Mucosa of descending colon (tissue), 3 donors: ENCODE results near the gene FAM111B. TPM values are rescaled to one million over a fixed set of nuclear protein-coding genes. Genes with fewer than 3 reads are reported as not detected.

ENCODE experiments used
- ATAC-seq: fragments of 200-7000 bp; cut with Tn5 transposase; one replicate; pipeline ENCODE4 v1.9.1; 2020; ENCODE audit warnings: mild to moderate bottlenecking, moderate library complexity
- DNase-seq, 3 donors: peaks; one replicate each; pipeline ENCODE4 v3.0.0-alpha.2; 2020
- H3K36me3 ChIP-seq: fragments of 200-600 bp; one replicate; pipeline ENCODE4 v1.8.0; 2021; ENCODE audit warnings: low read depth, mild to moderate bottlenecking
- H3K4me1 ChIP-seq: fragments of 200-600 bp; one replicate; pipeline ENCODE4 v1.8.0; 2021; ENCODE audit warnings: low read depth, mild to moderate bottlenecking
- H3K4me3 ChIP-seq: fragments of 200-600 bp; one replicate; pipeline ENCODE4 v1.8.0; 2021; ENCODE audit warnings: mild to moderate bottlenecking
- H3K9me3 ChIP-seq: fragments of 200-600 bp; one replicate; pipeline ENCODE4 v1.8.0; 2021; ENCODE audit warnings: mild to moderate bottlenecking
- CTCF ChIP-seq: fragments of 200-600 bp; IDR thresholded peaks from one replicate; pipeline ENCODE4 v1.8.0; 2022; ENCODE audit warnings: antibody characterized with exemption, mild to moderate bottlenecking
- intact Hi-C, 2 donors: fragments of 100-400 bp; cut with DNase I in 1 of 2; cut with micrococcal nuclease in 1 of 2; formaldehyde crosslinking; loops; one replicate each; pipeline versions ENCODE4 v1.11.0 to v1.11.1; 2022; cut with DNase I, micrococcal nuclease
- total RNA-seq, 3 donors: library from RNA; stranded (reverse); fragmentation: NEBNext Ultra II Directional in 2 of 3; extraction: Animal tissue kit (Norgen Biotek cat#: 25700) in 2 of 3; gene quantifications; one replicate each; pipeline versions ENCODE4 v1.2.1 to v1.2.4, GENCODE V29; 2021 to 2023
- donor health status: DM: no; HTN: no; CAD: no; lungs with moderate emphysema.
- donor health status: DM: no; HTN: no; CAD: no.
- donor health status: DM: no; HTN: yes; CAD: no.

FAM111B gene
- total RNA-seq, 3 donors from 2014 or later: 1.8 to 7.8 (median 2.5) TPM

GRCh38 chr11:59145534-59145933, 38.5 kb downstream of the FAM111B start:
- peaks cover 31% of the 10 kb centered on the region for H3K4me1 ChIP-seq
- H3K9me3 ChIP-seq: no peaks in the 10 kb centered on the region
- ATAC-seq (no peak), DNase-seq (no peak)
- no peak for TF ChIP-seq CTCF
- H3K4me3 ChIP-seq: no peak overlapping the region
- no peaks in the 10 kb centered on the region for H3K36me3 ChIP-seq
- intact Hi-C loops: no loop called here

GRCh38 chr11:59151761-59152160, 44.7 kb downstream of the FAM111B start:
- no peak for DNase-seq
- ATAC-seq: no peak
- Histone ChIP-seq H3K9me3 (no peaks in the 10 kb centered on the region), H3K36me3 (no peaks in the 10 kb centered on the region), H3K4me3 (no peak overlapping the region), H3K4me1 (no peaks in the 10 kb centered on the region)
- TF ChIP-seq CTCF: no peak
- intact Hi-C loops: no loop called here

GRCh38 chr11:59152312-59152951, 45.4 kb downstream of the FAM111B start:
- Histone ChIP-seq H3K4me3 (no peak overlapping the region), H3K36me3 (no peaks in the 10 kb centered on the region), H3K4me1 (no peaks in the 10 kb centered on the region), H3K9me3 (no peaks in the 10 kb centered on the region)
- DNase-seq (no peak), ATAC-seq (no peak)
- no peak for TF ChIP-seq CTCF
- intact Hi-C loops: no loop called here

GRCh38 chr11:59154610-59155009, 47.6 kb downstream of the FAM111B start:
- Histone ChIP-seq H3K4me3 (no peak overlapping the region), H3K4me1 (no peaks in the 10 kb centered on the region), H3K9me3 (no peaks in the 10 kb centered on the region), H3K36me3 (no peaks in the 10 kb centered on the region)
- ATAC-seq (peak; percentile 63), DNase-seq (no peak)
- no peak for TF ChIP-seq CTCF
- intact Hi-C loops: no loop called here

- intact Hi-C loops: no loop called here
- no peak overlapping the region for H3K4me3 ChIP-seq
- no peak for TF ChIP-seq CTCF
- DNase-seq: no peak
- H3K9me3 ChIP-seq: no peaks in the 10 kb centered on the region
- no peaks in the 10 kb centered on the region for H3K36me3 ChIP-seq
- H3K4me1 ChIP-seq: no peaks in the 10 kb centered on the region
- no peak for ATAC-seq
These were observed 50.4 kb downstream of the FAM111B start for GRCh38 chr11:59157433-59157832.
